Dendritic cell treated with granulocyte-macrophage colony-stimulating factor and Interleukin-4, amounts not matched to agents 40 ng/mL and 50 ng/mL, for 4 days (primary cell): ENCODE measurements around the gene FAM89B.

Experiments used
- H3K27ac Mint-ChIP-seq: one replicate; pipeline ENCODE4 v1.8.0; 2022; ENCODE audit warnings: mild to moderate bottlenecking, mixed read lengths
- H3K27me3 Mint-ChIP-seq: one replicate; pipeline ENCODE4 v1.8.0; 2022; ENCODE audit warnings: mild to moderate bottlenecking, mixed read lengths
- H3K36me3 Mint-ChIP-seq: one replicate; pipeline ENCODE4 v1.8.0; 2022; ENCODE audit warnings: low read depth, mixed read lengths
- H3K4me1 Mint-ChIP-seq: one replicate; pipeline ENCODE4 v1.8.0; 2022; ENCODE audit warnings: low read depth, mixed read lengths
- H3K4me3 Mint-ChIP-seq: one replicate; pipeline ENCODE4 v1.8.0; 2022; ENCODE audit warnings: mild to moderate bottlenecking, moderate library complexity, mixed read lengths
- H3K9me3 Mint-ChIP-seq: one replicate; pipeline ENCODE4 v1.8.0; 2022; ENCODE audit warnings: mixed read lengths
- intact Hi-C: fragments of 100-400 bp; cut with micrococcal nuclease; formaldehyde crosslinking; loops from one replicate; pipeline ENCODE4 v1.15.0; 2022

Gene FAM89B

DNA sequence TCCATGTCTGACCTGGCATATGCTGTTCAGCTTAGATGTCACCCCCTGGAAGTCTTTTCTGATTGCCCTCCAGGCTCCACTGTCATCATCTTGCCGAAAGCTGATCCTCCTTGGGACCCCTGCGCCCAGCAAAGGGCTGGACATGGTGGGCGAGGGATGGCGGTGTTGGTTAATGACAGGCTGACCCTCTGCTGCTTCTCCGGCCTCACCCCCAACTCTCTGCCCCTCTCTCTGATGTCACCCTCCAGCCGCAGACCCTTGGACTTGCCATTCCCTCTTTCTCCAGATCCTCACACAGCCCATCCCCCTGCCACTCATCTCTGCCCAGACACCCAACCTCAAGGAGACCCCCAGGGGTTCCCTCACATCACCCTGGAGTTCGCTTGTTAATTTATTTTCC lies 5.8 kb downstream of the FAM89B start:
- intact Hi-C loops: no loop called here
- Mint-ChIP-seq H3K4me1 (peaks cover 76% of the 10 kb centered on the region), H3K9me3 (no peaks in the 10 kb centered on the region), H3K27ac (peak overlapping the region; percentile 90), H3K36me3 (peaks cover 94% of the 10 kb centered on the region), H3K27me3 (no peaks in the 10 kb centered on the region), H3K4me3 (peak overlapping the region; percentile 92)

GRCh38 chr11:65578667-65579066 lies 6.3 kb downstream of the FAM89B start:
- intact Hi-C loops: no loop called here
- peaks cover 94% of the 10 kb centered on the region for H3K36me3 Mint-ChIP-seq
- no peaks in the 10 kb centered on the region for H3K27me3 Mint-ChIP-seq
- peak overlapping the region; percentile 92 for H3K4me3 Mint-ChIP-seq
- peak overlapping the region; percentile 90 for H3K27ac Mint-ChIP-seq
- H3K9me3 Mint-ChIP-seq: no peaks in the 10 kb centered on the region
- peaks cover 76% of the 10 kb centered on the region for H3K4me1 Mint-ChIP-seq

DNA sequence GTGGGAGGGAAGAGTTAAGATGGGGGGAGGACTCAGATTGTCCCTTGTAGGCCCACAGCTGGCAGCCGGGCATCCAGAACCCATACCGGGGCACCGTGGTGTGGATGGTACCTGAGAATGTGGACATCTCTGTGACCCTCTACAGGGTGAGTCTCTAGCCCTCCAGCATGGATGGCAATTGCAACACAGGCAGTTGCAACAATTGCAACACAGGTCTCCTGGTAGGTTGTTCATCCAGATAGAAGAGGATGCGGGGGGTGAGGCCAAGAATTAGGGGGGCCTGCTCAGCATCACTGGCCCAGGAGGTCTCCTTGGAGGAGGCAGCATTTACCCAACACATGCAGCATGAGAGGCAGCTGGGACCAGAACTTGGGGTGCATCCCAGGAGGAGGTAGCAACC lies 7.0 kb downstream of the FAM89B start:
- intact Hi-C loops: no loop called here
- Mint-ChIP-seq H3K9me3 (no peaks in the 10 kb centered on the region), H3K27me3 (no peaks in the 10 kb centered on the region), H3K27ac (peak overlapping the region; percentile 90), H3K4me3 (peak overlapping the region; percentile 21), H3K4me1 (peaks cover 77% of the 10 kb centered on the region), H3K36me3 (peaks cover 94% of the 10 kb centered on the region)

- Mint-ChIP-seq H3K4me1 (peaks cover 76% of the 10 kb centered on the region), H3K4me3 (no peak overlapping the region), H3K27ac (peak overlapping the region; percentile 72), H3K27me3 (no peaks in the 10 kb centered on the region), H3K36me3 (peaks cover 95% of the 10 kb centered on the region), H3K9me3 (no peaks in the 10 kb centered on the region)
- intact Hi-C loops: no loop called here
These were observed 7.8 kb downstream of the FAM89B start for GRCh38 chr11:65580031-65580692.

DNA sequence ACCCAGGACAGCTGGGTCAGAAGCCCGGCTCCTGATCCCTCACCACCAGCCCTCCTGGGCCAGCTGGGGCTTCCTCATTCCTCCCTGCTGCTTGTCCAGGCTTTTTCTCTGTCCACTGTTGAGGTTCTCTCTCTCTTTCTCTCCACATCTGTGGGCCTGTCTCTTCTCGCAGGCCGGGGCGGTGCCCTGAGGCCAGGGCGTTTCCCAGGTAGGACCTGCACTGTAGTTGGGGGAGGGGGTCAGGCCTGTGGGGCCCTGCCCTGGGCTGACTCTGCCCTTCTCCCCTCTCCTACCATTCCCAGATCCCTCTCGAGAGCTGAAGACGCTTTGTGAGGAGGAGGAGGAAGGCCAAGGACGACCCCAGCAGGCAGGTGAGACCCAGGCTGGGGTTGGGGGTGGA lies 8.4 kb downstream of the FAM89B start:
- Mint-ChIP-seq H3K9me3 (no peaks in the 10 kb centered on the region), H3K27me3 (no peaks in the 10 kb centered on the region), H3K4me1 (peaks cover 77% of the 10 kb centered on the region), H3K36me3 (peaks cover 96% of the 10 kb centered on the region), H3K27ac (peak overlapping the region; percentile 72), H3K4me3 (no peak overlapping the region)
- intact Hi-C loops: no loop called here

DNA sequence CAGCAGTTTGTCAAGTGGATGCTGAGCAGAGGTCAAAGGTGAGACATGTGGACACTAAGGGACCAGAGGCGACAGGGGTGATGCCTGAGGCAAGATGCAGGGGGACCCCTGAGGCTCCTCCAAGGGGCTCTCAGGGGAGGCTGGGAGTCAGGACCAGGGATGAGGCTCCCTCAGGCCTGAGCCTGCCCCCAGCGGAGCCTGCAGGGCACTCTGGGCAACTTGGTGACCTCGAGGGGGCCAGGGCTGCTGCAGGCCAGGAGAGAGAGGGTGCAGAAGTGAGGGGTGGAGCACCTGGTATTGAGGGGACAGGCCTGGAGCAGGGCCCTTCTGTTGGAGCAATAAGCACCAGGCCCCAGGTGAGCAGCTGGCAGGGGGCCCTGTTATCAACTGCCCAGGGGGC lies 9.6 kb downstream of the FAM89B start:
- H3K27ac Mint-ChIP-seq: peak overlapping the region; percentile 72
- H3K4me1 Mint-ChIP-seq: peaks cover 89% of the 10 kb centered on the region
- H3K4me3 Mint-ChIP-seq: no peak overlapping the region
- intact Hi-C loops: no loop called here
- peaks cover 99% of the 10 kb centered on the region for H3K36me3 Mint-ChIP-seq
- no peaks in the 10 kb centered on the region for H3K27me3 Mint-ChIP-seq
- H3K9me3 Mint-ChIP-seq: no peaks in the 10 kb centered on the region

- Mint-ChIP-seq H3K27ac (peak overlapping the region; percentile 72), H3K9me3 (no peaks in the 10 kb centered on the region), H3K4me3 (no peak overlapping the region), H3K36me3 (peaks cover 95% of the 10 kb centered on the region), H3K4me1 (peaks cover 95% of the 10 kb centered on the region), H3K27me3 (no peaks in the 10 kb centered on the region)
- intact Hi-C loops: no loop called here
These were observed 11.3 kb downstream of the FAM89B start for GRCh38 chr11:65583589-65583988.

DNA sequence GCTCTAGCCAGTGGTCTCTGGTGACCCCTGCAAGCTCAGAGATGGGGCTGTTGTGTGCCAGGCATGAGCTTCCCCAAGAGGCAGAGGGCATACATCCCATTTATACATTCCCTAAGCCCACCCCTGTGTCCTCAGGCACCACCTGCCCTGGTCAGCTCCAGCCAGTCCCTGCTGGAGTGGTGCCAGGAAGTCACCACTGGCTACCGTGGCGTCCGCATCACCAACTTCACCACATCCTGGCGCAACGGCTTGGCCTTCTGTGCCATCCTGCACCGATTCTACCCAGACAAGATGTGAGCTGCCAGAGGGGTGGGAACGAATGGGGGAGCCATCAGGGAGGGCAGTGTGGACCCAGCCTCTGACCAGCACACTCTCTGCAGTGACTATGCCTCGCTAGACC lies 11.8 kb downstream of the FAM89B start:
- Mint-ChIP-seq H3K4me1 (peaks cover 95% of the 10 kb centered on the region), H3K27me3 (no peaks in the 10 kb centered on the region)

GRCh38 chr11:65584723-65585171 lies 12.4 kb downstream of the FAM89B start:
- Mint-ChIP-seq H3K27me3 (no peaks in the 10 kb centered on the region), H3K4me3 (no peak overlapping the region), H3K27ac (peak overlapping the region; percentile 72), H3K4me1 (peaks cover 93% of the 10 kb centered on the region), H3K9me3 (no peaks in the 10 kb centered on the region), H3K36me3 (peaks cover 95% of the 10 kb centered on the region)
- intact Hi-C loops: no loop called here

More for the DNA sequence above, 11.8 kb downstream of the FAM89B start:
- Mint-ChIP-seq H3K4me3 (no peak overlapping the region), H3K9me3 (no peaks in the 10 kb centered on the region), H3K36me3 (peaks cover 95% of the 10 kb centered on the region), H3K27ac (peak overlapping the region; percentile 72)
- intact Hi-C loops: no loop called here

DNA sequence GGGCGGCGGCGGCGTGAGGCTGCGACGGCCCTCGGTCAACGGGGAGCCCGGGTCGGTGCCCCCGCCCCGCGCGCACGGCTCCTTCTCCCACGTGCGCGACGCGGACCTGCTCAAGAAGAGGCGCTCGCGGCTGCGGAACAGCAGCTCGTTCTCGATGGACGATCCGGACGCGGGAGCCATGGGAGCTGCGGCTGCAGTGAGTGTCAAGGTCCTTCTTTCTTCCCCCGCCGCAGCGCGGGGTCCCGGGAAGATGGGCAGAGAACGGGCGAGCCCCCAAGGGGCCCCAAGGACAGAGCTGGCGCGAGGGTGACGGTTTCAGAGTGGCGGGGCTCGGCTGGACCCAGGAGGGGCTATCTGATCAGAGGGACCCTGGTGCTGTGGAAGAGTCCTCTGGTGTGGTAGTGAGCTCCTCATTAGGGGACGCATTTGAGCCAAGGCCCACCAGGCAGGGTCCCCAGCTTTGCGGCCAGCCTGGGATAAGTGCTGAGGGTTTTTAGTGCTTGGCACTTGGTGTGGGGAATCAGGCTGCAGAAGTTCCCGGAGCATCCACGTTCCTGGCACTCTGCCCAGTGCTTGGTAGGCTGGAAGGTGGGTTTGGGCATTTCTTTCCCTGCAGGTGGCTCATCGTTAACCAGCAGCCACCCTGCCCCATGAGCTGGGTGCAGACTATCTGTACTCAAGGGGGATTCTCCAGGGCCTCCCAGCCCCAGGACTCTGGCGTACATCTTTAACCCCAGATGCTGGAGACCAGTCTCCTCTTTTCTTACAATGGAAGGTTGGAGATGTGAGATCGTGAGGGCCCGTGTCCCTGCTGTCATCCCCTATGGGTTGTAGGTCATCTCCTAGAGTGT lies 13.3 kb downstream of the FAM89B start:
- intact Hi-C loops: no loop called here
- peak overlapping the region; percentile 95 for H3K27ac Mint-ChIP-seq
- H3K27me3 Mint-ChIP-seq: no peaks in the 10 kb centered on the region
- H3K4me3 Mint-ChIP-seq: peak overlapping the region; percentile 79
- peaks cover 88% of the 10 kb centered on the region for H3K4me1 Mint-ChIP-seq
- no peaks in the 10 kb centered on the region for H3K9me3 Mint-ChIP-seq
- peaks cover 95% of the 10 kb centered on the region for H3K36me3 Mint-ChIP-seq

DNA sequence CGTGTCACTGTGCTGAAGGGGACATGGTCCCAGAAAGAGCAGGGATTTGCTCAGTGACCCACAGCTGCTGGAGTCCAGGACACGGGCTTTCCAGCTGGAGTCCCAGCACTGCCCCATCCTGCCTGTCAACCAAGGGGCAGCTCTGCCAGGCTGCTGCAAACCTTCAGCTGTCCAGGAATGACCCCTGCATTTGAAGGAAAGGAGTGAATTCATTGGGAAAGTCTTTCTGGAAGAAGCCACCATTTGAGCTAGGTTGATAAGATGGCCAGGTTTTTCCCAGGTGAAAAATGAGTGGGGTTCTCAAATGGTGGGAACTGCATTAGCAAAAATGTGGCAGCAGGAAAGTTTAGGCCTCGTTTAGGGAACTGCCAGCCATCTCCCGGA lies 13.9 kb downstream of the FAM89B start:
- H3K9me3 Mint-ChIP-seq: no peaks in the 10 kb centered on the region
- H3K4me1 Mint-ChIP-seq: peaks cover 84% of the 10 kb centered on the region
- intact Hi-C loops: no loop called here
- peaks cover 95% of the 10 kb centered on the region for H3K36me3 Mint-ChIP-seq
- H3K27me3 Mint-ChIP-seq: no peaks in the 10 kb centered on the region
- peak overlapping the region; percentile 95 for H3K27ac Mint-ChIP-seq
- peak overlapping the region; percentile 79 for H3K4me3 Mint-ChIP-seq

GRCh38 chr11:65586676-65587075 lies 14.3 kb downstream of the FAM89B start:
- Mint-ChIP-seq H3K36me3 (peaks cover 95% of the 10 kb centered on the region), H3K4me3 (peak overlapping the region; percentile 79)

GRCh38 chr11:65588199-65589054 lies 16.1 kb downstream of the FAM89B start:
- H3K36me3 Mint-ChIP-seq: peaks cover 95% of the 10 kb centered on the region
- peak overlapping the region; percentile 79 for H3K4me3 Mint-ChIP-seq
- H3K27me3 Mint-ChIP-seq: no peaks in the 10 kb centered on the region
- peak overlapping the region; percentile 95 for H3K27ac Mint-ChIP-seq
- no peaks in the 10 kb centered on the region for H3K9me3 Mint-ChIP-seq
- peaks cover 80% of the 10 kb centered on the region for H3K4me1 Mint-ChIP-seq
- intact Hi-C loops: loop anchor here (1.0 kb wide), 2 partner anchors 14 to 48 kb away; no protein-coding TSS in a partner anchor

More at GRCh38 chr11:65586676-65587075, 14.3 kb downstream of the FAM89B start:
- Mint-ChIP-seq H3K27me3 (no peaks in the 10 kb centered on the region), H3K27ac (peak overlapping the region; percentile 95), H3K4me1 (peaks cover 84% of the 10 kb centered on the region), H3K9me3 (no peaks in the 10 kb centered on the region)
- intact Hi-C loops: loop anchor here (1.0 kb wide), 1 partner anchor 9 kb away; no protein-coding TSS in a partner anchor
